HEK293T (cell line): ENCODE measurements around the gene BACH2.
A peak's percentile ranks its signal among the peaks of the same experiment; 100 is the strongest.

ENCODE experiments used
- CTCF ChIA-PET: fragments of 350-600 bp; formaldehyde crosslinking; extraction: SDS; loops from one replicate; lab custom pipeline; 2021; ENCODE audit warnings: antibody characterized with exemption, inconsistent platforms; lab: Yijun Ruan, JAX
- POLR2A ChIA-PET: fragments of 350-600 bp; formaldehyde crosslinking; extraction: SDS; loops from one replicate; lab custom pipeline; 2020; ENCODE audit warnings: antibody characterized with exemption, inconsistent platforms; lab: Yijun Ruan, JAX
- DNase-seq: peaks from one replicate; pipeline ENCODE4 v3.0.0; 2012; ENCODE audit warnings: mixed read lengths; ENCODE audit errors: extremely low spot score
- ARNT ChIP-seq: fragments of 450-650 bp; IDR thresholded peaks from 2 replicates; pipeline ENCODE4 v1.6.1; 2017; ENCODE audit warnings: mild to moderate bottlenecking
- BHLHE40 ChIP-seq: fragments of 450-650 bp; IDR thresholded peaks from 2 replicates; pipeline ENCODE4 v1.6.1; 2016; ENCODE audit warnings: mild to moderate bottlenecking, moderate library complexity, borderline replicate concordance
- CTBP1 ChIP-seq: fragments of 450-650 bp; IDR thresholded peaks from 2 replicates; pipeline ENCODE4 v1.6.1; 2016; ENCODE audit warnings: borderline replicate concordance
- ELF4 ChIP-seq: fragments of 450-650 bp; IDR thresholded peaks from 2 replicates; pipeline ENCODE4 v1.6.1; 2017; ENCODE audit warnings: antibody characterized with exemption
- FOXA1 ChIP-seq: fragments of 450-650 bp; IDR thresholded peaks from 2 replicates; pipeline ENCODE4 v1.6.1; 2016; ENCODE audit warnings: mild to moderate bottlenecking
- FOXK2 ChIP-seq: fragments of 450-650 bp; IDR thresholded peaks from 2 replicates; pipeline ENCODE4 v1.6.1; 2016; ENCODE audit warnings: mild to moderate bottlenecking
- FOXM1 ChIP-seq: fragments of 450-650 bp; IDR thresholded peaks from 2 replicates; pipeline ENCODE4 v1.6.1; 2017; ENCODE audit warnings: mild to moderate bottlenecking, borderline replicate concordance
- HDGF ChIP-seq: fragments of 450-650 bp; IDR thresholded peaks from 2 replicates; pipeline ENCODE4 v1.6.1; 2017; ENCODE audit warnings: antibody characterized with exemption, borderline replicate concordance
- L3MBTL2 ChIP-seq: fragments of 450-650 bp; conservative IDR thresholded peaks from 2 replicates; pipeline ENCODE4 v1.6.1; 2016; ENCODE audit warnings: mild to moderate bottlenecking
- LEF1 ChIP-seq: fragments of 450-650 bp; IDR thresholded peaks from 2 replicates; pipeline ENCODE4 v1.6.1; 2017; ENCODE audit warnings: mild to moderate bottlenecking, borderline replicate concordance
- NFRKB ChIP-seq: fragments of 450-650 bp; IDR thresholded peaks from 2 replicates; pipeline ENCODE4 v1.6.1; 2016; ENCODE audit warnings: mild to moderate bottlenecking, moderate library complexity
- SP1 ChIP-seq: fragments of 450-650 bp; IDR thresholded peaks from 2 replicates; pipeline ENCODE4 v1.6.1; 2017
- SUZ12 ChIP-seq: fragments of 450-650 bp; IDR thresholded peaks from 2 replicates; pipeline ENCODE4 v1.6.1; 2016; ENCODE audit warnings: mild to moderate bottlenecking
- TARDBP ChIP-seq: fragments of 450-650 bp; IDR thresholded peaks from 2 replicates; pipeline ENCODE4 v1.6.1; 2016
- ZNF384 ChIP-seq: fragments of 450-650 bp; IDR thresholded peaks from 2 replicates; pipeline ENCODE4 v1.6.1; 2016
- TF ChIP-seq, protein P1 (sequence below): fragments of 450-650 bp; IDR thresholded peaks from 2 replicates; pipeline ENCODE4 v1.6.1; 2016

Gene BACH2

GRCh38 chr6:90249034-90249433 is 47.6 kb downstream of the BACH2 start:
- ChIA-PET CTCF (no interaction called here), POLR2A (no interaction called here)
- DNase-seq: no peak
- TF ChIP-seq SP1 (no peak), FOXK2 (no peak), ELF4 (no peak), L3MBTL2 (no peak)
- TF ChIP-seq, protein P1, sequence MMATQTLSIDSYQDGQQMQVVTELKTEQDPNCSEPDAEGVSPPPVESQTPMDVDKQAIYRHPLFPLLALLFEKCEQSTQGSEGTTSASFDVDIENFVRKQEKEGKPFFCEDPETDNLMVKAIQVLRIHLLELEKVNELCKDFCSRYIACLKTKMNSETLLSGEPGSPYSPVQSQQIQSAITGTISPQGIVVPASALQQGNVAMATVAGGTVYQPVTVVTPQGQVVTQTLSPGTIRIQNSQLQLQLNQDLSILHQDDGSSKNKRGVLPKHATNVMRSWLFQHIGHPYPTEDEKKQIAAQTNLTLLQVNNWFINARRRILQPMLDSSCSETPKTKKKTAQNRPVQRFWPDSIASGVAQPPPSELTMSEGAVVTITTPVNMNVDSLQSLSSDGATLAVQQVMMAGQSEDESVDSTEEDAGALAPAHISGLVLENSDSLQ: no peak

- no peak for DNase-seq
- TF ChIP-seq FOXA1 (no peak), ZNF384 (no peak), CTBP1 (no peak), L3MBTL2 (no peak), LEF1 (no peak), BHLHE40 (no peak), HDGF (no peak), ARNT (no peak), FOXK2 (no peak), FOXM1 (no peak), SUZ12 (no peak), SP1 (no peak), NFRKB (no peak)
- TF ChIP-seq, protein P1: no peak
- POLR2A ChIA-PET: no interaction called here
- CTCF ChIA-PET: no interaction called here
These were observed 49.4 kb downstream of the BACH2 start for GRCh38 chr6:90247262-90247661.

DNA sequence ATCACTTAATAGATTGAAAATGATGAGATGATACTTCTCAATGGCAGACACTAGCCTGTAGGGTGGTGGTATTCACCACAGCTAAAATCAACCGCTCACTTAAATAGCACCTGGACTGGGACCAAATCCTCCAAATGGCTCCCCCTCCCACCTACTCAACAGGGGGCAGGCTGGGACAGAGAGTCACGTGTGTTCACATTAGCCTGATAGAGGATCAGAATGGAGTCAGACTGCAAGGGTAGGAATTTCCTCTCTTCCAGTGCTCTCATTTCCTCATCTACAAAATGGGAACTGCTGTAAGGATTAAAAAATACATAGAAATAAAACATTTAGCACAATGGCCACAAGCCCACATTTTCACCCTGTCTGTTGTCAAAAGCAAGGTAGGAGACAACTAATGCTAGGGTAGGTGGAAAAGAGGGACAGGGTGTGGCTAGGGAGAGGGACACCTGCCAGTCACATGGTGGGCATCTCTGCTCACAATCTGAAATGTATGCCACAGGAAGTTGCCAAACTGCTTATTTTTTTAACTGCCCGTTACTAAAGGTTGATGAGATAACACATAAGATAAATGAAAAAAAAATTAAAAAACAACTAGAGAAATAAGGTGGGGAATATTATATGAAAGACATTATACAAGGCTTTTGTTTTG is 55.3 kb downstream of the BACH2 start:
- ChIA-PET CTCF (no interaction called here), POLR2A (interaction anchor here (3.2 kb wide), 1 partner anchor 23 kb away, joined by 12 read pairs; no protein-coding TSS in a partner anchor)
- DNase-seq: peak; percentile 22
- TF ChIP-seq ELF4: no peak
- TF ChIP-seq BHLHE40: no peak
- TF ChIP-seq SUZ12: no peak
- TF ChIP-seq NFRKB: no peak
- no peak for TF ChIP-seq FOXM1
- TF ChIP-seq ARNT: no peak
- TF ChIP-seq HDGF: no peak
- TF ChIP-seq CTBP1: no peak
- no peak for TF ChIP-seq FOXA1
- TF ChIP-seq TARDBP: no peak
- TF ChIP-seq SP1: no peak
- TF ChIP-seq FOXK2: no peak
- no peak for TF ChIP-seq LEF1
- TF ChIP-seq, protein P1: no peak
- TF ChIP-seq L3MBTL2: no peak

- CTCF ChIA-PET: interaction anchor here (1.0 to 1.2 kb wide), 2 partner anchors 27 to 35 kb away, joined by 3 read pairs; no protein-coding TSS in a partner anchor
- DNase-seq: no peak
- TF ChIP-seq SUZ12 (no peak), NFRKB (no peak), FOXM1 (no peak), FOXK2 (no peak), LEF1 (no peak), BHLHE40 (no peak), SP1 (no peak), HDGF (no peak), ZNF384 (no peak), L3MBTL2 (no peak), FOXA1 (no peak), ELF4 (no peak), CTBP1 (no peak), TARDBP (no peak), ARNT (no peak)
- TF ChIP-seq, protein P1: no peak
- POLR2A ChIA-PET: interaction anchor here (0.8 to 3.2 kb wide), 2 partner anchors 20 to 44 kb away, joined by 3 to 12 read pairs; no protein-coding TSS in a partner anchor
These were observed 58.0 kb downstream of the BACH2 start for GRCh38 chr6:90238496-90239266.

- ChIA-PET POLR2A (no interaction called here), CTCF (interaction anchor here (0.6 kb wide), 1 partner anchor 21 kb away, joined by 3 read pairs; no protein-coding TSS in a partner anchor)
- no peak for DNase-seq
- no peak for TF ChIP-seq FOXK2
- TF ChIP-seq CTBP1: no peak
- no peak for TF ChIP-seq NFRKB
- TF ChIP-seq FOXM1: no peak
- TF ChIP-seq L3MBTL2: no peak
- TF ChIP-seq TARDBP: no peak
- no peak for TF ChIP-seq SUZ12
- no peak for TF ChIP-seq ELF4
- no peak for TF ChIP-seq HDGF
- no peak for TF ChIP-seq LEF1
- no peak for TF ChIP-seq ZNF384
- no peak for TF ChIP-seq SP1
These were observed 59.2 kb downstream of the BACH2 start for GRCh38 chr6:90237350-90237990.
